GM12892 (cell line): Measurements from ENCODE around the gene SLC38A10.

Experiments
- POLR2A ChIP-seq: IDR thresholded peaks from 2 replicates; pipeline ENCODE4 v1.6.1; 2011; ENCODE audit warnings: low read depth, low read length, control low read depth
- POLR2AphosphoS5 ChIP-seq: IDR thresholded peaks from 2 replicates; pipeline ENCODE4 v1.6.1; 2011; ENCODE audit warnings: low read depth, low read length, control low read depth
- TAF1 ChIP-seq: IDR thresholded peaks from 2 replicates; pipeline ENCODE4 v1.6.1; 2011; ENCODE audit warnings: low read depth, mild to moderate bottlenecking, control low read depth, low read length, borderline replicate concordance

GRCh38 chr17:81339534-81340296 is 44.6 kb upstream of the SLC38A10 start:
- TF ChIP-seq POLR2AphosphoS5 (no peak), TAF1 (no peak), POLR2A (no peak)
